Posterior vena cava (tissue), 2 donors: ENCODE data around the gene C2orf78. TPM values are rescaled to one million over a fixed set of nuclear protein-coding genes. Genes with fewer than 3 reads are reported as not detected.
A peak's percentile ranks its signal among the peaks of the same experiment; 100 is the strongest.

ENCODE experiments used
- DNase-seq: peaks from one replicate; pipeline ENCODE4 v3.0.0-alpha.2; 2020; ENCODE audit warnings: low spot score
- intact Hi-C, 2 donors: fragments of 100-400 bp; cut with DNase I; formaldehyde crosslinking; loops; one replicate each; pipeline versions ENCODE4 v1.14.1 to v1.14.2; 2022 to 2023
- total RNA-seq, 2 donors: library from RNA; stranded (reverse); fragmentation: NEBNext Ultra II Directional; extraction: Animal tissue kit (Norgen Biotek cat#: 25700); gene quantifications; one replicate each; pipeline ENCODE4 v1.2.1, GENCODE V29; 2021
- donor health status: DM: yes; HTN: yes; CAD: no.
- donor health status: DM: yes; HTN: yes; CAD: no.

Gene C2orf78
- total RNA-seq, 2 donors from 2014 or later, result not detected

- intact Hi-C loops, result loop anchor here in 1 of 2 donors (5.0 kb wide), 1 partner anchor 61 kb away; the partner anchor contains the start of gene ACTG2
Measured at GRCh38 chr2:73830871-73831401, 47.0 kb downstream of the C2orf78 start.

DNA sequence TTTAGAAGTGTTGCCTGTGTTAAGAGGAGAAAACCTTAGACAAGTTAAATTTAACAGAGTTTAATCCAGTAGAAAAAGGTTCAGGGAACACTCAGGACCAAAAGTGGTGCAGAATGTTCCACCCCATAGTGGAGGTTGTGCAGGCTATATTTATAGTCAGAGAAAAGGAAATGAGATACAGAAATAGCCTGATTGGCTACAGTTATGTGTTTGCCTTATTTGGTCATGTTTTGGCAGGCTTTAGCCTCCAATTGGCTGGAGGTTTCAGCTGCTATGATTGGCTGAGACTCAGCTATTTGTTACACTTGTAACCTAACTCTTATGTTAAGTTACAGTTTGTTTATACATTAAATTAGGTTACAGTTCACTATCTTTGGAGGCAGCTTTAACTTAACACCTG is 48.9 kb downstream of the C2orf78 start:
- no peak for DNase-seq
- intact Hi-C loops, result loop anchor here in 1 of 2 donors (5.0 kb wide), 1 partner anchor 59 kb away; the partner anchor contains the start of gene ACTG2

More at GRCh38 chr2:73830871-73831401, 47.0 kb downstream of the C2orf78 start:
- DNase-seq, result no peak

- intact Hi-C loops, result no loop called here
- peak; percentile 79 for DNase-seq
Measured at GRCh38 chr2:73836141-73836943, 52.4 kb downstream of the C2orf78 start.

DNA sequence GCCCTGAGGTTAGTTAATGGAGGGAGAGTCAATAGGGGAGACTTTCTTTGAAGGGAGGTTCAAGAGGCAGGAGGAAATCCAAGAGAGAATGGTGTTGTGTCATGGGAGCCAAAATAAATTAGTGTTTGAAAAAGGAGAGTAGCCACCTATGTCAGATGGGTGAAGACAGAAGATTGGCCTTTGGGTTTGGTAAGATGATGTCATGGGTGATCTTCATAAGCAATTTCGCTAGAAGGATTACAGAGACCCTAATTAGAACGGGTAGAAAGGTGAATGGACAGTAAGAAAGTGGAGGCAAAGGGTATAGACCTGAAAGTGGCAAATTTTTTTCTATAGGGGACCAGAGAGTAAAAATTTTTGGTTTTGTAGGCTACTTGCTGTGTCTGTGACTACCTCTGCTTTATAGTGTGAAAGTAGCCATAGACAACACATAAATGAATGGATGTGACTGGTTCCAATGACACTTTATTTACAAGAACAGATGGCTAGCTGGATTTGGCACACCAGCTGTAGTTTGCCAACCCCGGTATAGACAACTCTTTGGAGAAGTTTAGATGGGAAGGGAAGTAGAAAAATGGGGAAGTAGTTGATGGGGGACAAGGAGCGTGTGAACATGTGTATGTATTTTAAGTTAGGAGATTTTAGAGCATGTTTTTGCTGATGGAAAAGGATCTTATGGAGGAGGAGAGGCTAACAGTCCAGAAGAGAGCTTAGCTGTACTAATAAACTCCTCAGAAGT is 54.0 kb downstream of the C2orf78 start:
- intact Hi-C loops, result no loop called here
- no peak for DNase-seq

GRCh38 chr2:73838889-73839534 is 55.0 kb downstream of the C2orf78 start:
- no peak for DNase-seq
- intact Hi-C loops, result no loop called here

DNA sequence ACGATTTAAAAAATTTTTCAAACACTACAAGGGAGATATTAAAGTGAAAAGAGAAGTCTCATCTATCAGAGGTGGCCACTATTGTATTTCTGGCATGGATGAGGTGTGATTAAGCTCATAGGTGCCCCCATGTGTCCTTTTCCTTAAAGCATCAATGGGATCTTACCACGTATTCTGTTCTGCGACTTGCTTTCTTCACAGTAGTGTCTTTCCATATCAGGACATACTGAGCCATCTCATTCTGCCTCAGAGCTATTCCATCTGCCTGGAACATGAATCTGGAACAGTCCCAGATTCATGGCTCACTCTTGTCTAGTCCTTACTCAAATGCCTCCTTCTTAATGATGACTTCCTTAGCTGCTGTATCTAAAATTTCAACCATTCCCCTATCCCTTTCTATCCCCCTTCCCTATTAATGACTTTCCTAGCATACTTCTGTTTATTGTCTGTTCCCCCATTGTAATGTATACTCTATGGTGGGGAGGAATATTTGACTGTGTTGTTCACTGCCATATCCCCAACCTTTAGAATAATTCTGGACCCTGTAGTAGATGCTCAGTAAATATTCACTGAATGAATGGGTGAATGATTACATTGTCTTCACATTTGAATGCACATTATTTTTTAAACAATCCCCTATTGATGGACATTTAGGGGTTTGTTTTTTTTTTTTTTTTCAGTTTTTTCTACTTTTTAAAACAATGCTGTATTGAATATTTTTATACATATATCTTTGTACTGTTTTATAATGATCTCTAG is 55.8 kb downstream of the C2orf78 start:
- intact Hi-C loops, result no loop called here
- DNase-seq, result no peak

DNA sequence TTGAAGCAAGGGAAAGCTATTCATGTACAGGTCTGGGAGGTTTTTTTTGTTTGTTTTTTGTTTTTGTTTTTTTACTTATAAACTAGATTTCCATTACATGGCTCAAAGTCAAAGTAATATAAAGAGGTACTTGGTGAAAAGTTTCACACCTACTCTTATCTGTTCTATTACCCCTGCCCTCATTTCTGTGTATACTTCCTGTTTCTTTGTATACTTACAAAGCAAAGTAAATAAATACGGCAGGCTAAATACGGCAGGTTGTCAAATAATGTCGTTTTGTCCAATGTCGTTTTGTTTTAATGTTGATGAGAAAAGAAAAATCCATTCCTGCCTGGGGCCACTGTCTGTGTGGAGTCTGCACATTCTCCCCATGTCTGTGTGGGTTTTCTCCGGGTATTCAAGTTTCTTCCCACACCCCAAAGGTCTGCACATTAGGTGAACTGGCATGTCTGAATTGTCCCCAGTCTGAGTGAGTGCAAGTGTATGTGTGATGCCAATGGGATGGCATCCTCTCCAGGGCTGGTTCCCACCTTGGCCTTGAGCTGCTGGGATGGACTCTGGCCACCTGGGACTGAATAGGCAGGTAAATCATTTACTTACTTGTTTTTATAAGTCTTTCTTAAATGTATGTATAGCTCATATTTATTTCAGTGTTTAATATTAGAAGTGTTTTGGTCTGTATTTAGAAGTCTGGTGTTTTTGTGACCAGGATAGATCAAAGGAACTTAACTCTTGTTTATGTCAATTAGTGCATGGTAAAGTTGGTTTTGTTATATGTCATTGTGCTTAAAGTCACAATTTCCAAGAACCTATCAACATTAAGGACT is 58.1 kb downstream of the C2orf78 start:
- no peak for DNase-seq
- intact Hi-C loops, result no loop called here

GRCh38 chr2:73842739-73843019 is 58.7 kb downstream of the C2orf78 start:
- intact Hi-C loops, result no loop called here

DNA sequence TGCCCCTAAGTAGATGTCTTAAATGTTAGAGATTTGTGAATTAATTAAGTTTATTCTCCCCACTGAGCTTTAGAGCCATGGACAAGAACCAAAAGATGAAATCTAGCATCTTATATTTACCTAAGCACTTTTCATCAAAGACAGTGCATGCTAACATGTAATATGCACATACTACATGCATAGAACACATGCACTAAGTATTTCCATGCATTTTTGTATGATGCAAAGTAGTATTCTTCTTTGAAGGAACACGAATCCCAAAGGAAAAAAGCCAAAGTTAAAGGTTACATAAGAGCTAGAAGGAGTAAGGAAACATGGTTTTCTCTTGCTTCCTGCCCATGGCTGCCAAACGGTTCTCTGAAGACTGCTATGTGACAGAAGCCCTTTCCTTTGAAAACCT is 60.1 kb downstream of the C2orf78 start:
- no peak for DNase-seq
- intact Hi-C loops, result no loop called here

More at GRCh38 chr2:73842739-73843019, 58.7 kb downstream of the C2orf78 start:
- DNase-seq, result no peak

- DNase-seq, result no peak
- intact Hi-C loops, result no loop called here
Measured at GRCh38 chr2:73850009-73850408, 66.0 kb downstream of the C2orf78 start.

DNA sequence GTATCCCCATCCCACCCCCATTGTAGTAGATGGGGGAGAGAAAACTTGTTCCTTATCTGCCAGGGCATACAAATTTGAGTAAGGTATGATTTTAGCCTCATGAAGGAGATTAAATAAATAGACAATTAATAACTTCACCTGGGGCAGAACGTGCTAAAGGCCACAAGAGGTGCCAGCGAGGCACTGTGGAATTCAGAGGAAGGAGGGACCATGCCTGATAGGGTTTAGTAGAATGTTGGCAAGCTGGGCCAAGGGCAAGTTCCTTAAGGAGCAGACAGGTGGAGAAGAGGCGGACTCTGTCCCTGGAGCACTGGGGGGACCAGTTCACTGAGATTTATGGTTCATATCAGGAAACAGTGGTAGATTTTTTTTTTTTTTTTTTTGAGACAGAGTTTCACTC is 67.3 kb downstream of the C2orf78 start:
- intact Hi-C loops, result no loop called here
- no peak for DNase-seq

DNA sequence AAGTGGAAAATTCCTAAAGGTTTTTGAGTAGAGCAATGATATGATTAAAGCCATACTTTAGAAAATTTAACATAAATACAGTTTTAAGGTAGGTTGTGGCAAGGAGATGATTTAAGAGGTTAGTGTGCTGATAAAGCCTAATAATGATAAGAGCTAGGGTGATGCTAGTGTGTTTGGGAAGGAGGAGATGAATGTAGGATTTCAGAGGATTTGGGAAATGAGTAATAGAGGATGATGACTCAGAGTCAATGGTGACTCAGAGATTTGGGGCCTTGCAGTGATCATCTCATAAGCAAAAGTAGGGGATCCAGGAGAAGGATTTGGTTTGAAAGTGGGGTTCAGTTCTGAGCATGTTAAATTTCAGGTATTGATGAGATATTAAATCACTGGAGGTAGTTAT is 68.0 kb downstream of the C2orf78 start:
- intact Hi-C loops, result no loop called here
- no peak for DNase-seq

- intact Hi-C loops, result no loop called here
- DNase-seq, result no peak
Measured at GRCh38 chr2:73855526-73855925, 71.5 kb downstream of the C2orf78 start.

- intact Hi-C loops, result no loop called here
- no peak for DNase-seq
Measured at GRCh38 chr2:73856214-73856613, 72.2 kb downstream of the C2orf78 start.

DNA sequence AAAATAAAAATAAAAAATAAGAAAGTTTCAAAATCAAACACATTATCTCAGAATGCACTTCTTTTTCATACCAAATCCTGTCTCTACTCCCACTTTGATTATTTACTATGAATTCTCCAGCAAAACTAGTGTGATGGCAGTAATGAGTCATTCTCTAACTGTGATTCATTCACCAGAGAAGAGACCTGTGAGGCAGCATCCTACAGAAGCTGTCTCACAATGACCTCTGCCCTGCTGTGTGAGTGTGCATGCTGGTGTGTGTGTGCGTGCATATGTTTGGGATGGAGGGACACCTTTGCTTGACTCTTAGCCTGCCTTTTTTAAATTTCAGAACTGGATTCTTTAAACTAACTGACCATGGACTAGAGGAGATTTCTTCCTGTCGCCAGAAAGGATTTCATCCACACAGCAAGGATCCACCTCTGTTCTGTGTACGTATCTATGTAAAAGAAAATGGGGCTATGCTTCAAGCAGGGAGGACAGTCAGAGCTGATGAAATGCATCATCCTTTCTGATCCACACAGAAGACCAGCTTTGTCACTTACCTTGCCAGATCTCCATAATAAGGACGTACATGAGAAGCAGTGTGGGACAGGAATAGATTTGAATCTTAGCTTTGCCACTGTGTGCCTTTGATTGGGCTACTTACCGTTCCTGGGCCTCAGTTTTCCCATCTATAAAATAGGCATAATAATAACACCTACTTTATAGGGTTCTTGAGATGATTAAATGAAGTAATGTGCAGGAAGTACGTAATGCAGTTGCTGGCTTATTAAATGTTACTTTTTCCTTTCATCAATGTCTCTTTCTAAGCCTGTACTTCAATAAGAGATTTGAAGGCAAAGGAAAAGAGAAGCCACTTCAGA is 76.0 kb downstream of the C2orf78 start:
- intact Hi-C loops, result no loop called here
- no peak for DNase-seq

GRCh38 chr2:73862987-73863386 is 79.0 kb downstream of the C2orf78 start:
- DNase-seq, result no peak
- intact Hi-C loops, result no loop called here
